IPS DF 4.7 (cell line): Measurements from ENCODE around the gene PLEKHA5.
"Not testable (repeated sequence)": the region's sequence is repeated elsewhere in the genome, so short reads cannot be mapped to it uniquely, and the experiment has no call there.

Source experiments
- DNase-seq: peaks from one replicate; pipeline ENCODE4 v3.0.0-alpha.2; 2013; ENCODE audit warnings: low spot score; ENCODE audit errors: extremely low read depth

The PLEKHA5 gene

GRCh38 chr12:19129486-19130223 is at the start of gene PLEKHA5:
Gene PLEKHA5 (plus strand): TSS chr12:19129733. CDS start chr12:19129800, 67 bp downstream.
- no peak for DNase-seq

GRCh38 chr12:19080918-19081317 is 48.6 kb upstream of the PLEKHA5 start:
- no peak for DNase-seq

- no peak for DNase-seq
Observed at GRCh38 chr12:19082365-19082911, 47.1 kb upstream of the PLEKHA5 start.

GRCh38 chr12:19084547-19084946 is 45.0 kb upstream of the PLEKHA5 start:
- no peak for DNase-seq

GRCh38 chr12:19085090-19085489 is 44.4 kb upstream of the PLEKHA5 start:
- no peak for DNase-seq

- DNase-seq = no peak
Observed at GRCh38 chr12:19088606-19089005, 40.9 kb upstream of the PLEKHA5 start.

- DNase-seq = not testable (repeated sequence)
Observed at GRCh38 chr12:19092482-19092881, 37.1 kb upstream of the PLEKHA5 start.

- no peak for DNase-seq
Observed at GRCh38 chr12:19093218-19093617, 36.3 kb upstream of the PLEKHA5 start.

GRCh38 chr12:19095331-19095730 is 34.2 kb upstream of the PLEKHA5 start:
- no peak for DNase-seq

- no peak for DNase-seq
Observed at GRCh38 chr12:19095756-19096480, 33.6 kb upstream of the PLEKHA5 start.

- DNase-seq = no peak
Observed at GRCh38 chr12:19105463-19105862, 24.1 kb upstream of the PLEKHA5 start.

- DNase-seq = no peak
Observed at GRCh38 chr12:19107750-19108149, 21.8 kb upstream of the PLEKHA5 start.

GRCh38 chr12:19110221-19110940 is 19.2 kb upstream of the PLEKHA5 start:
- no peak for DNase-seq

GRCh38 chr12:19113464-19113863 is 16.1 kb upstream of the PLEKHA5 start:
- no peak for DNase-seq

- DNase-seq = no peak
Observed at GRCh38 chr12:19115285-19115684, 14.2 kb upstream of the PLEKHA5 start.

GRCh38 chr12:19119440-19119839 is 10.1 kb upstream of the PLEKHA5 start:
- no peak for DNase-seq

- DNase-seq = no peak
Observed at GRCh38 chr12:19120795-19121194, 8.7 kb upstream of the PLEKHA5 start.

GRCh38 chr12:19121449-19122018 is 8.0 kb upstream of the PLEKHA5 start:
- DNase-seq = no peak

GRCh38 chr12:19125325-19125724 is 4.2 kb upstream of the PLEKHA5 start:
- no peak for DNase-seq

GRCh38 chr12:19127270-19127669 is 2.3 kb upstream of the PLEKHA5 start:
- no peak for DNase-seq

GRCh38 chr12:19128485-19128884 is 1.0 kb upstream of the PLEKHA5 start:
- DNase-seq = no peak

- no peak for DNase-seq
Observed at GRCh38 chr12:19129122-19129485, 429 bp upstream of the PLEKHA5 start.
